Gastrocnemius medialis (tissue), 4 donors: ENCODE data around the gene POU2F2.

Experiments used
- CTCF ChIP-seq, 5 experiments: fragments of 450-650 bp in 3 of 5; fragments of 200-600 bp in 2 of 5; sonication (generic) in 2 of 5; IDR thresholded peaks in 4 of 5; conservative IDR thresholded peaks in 1 of 5; 1 replicate in 4 of 5; 2 replicates in 1 of 5; pipeline ENCODE4 v1.5.1; 2016 to 2019; ENCODE audit warnings: antibody characterized with exemption in 5 of 5, mild to moderate bottlenecking in 3 of 5, moderate library complexity in 3 of 5
- POLR2A ChIP-seq, 2 donors: fragments of 450-650 bp; IDR thresholded peaks; one replicate each; pipeline ENCODE4 v1.6.1; 2017; ENCODE audit warnings: antibody characterized with exemption in 2 of 2, mild to moderate bottlenecking in 2 of 2, moderate library complexity in 2 of 2

- TF ChIP-seq POLR2A (IDR thresholded peaks at IDR 0.05) (no peak), CTCF (IDR thresholded peaks at IDR 0.05 in 4 of 5, conservative IDR thresholded peaks at IDR 0.05 in 1 of 5) (no peak)
Observed at GRCh38 chr19:42129399-42130253, 2.6 kb downstream of the POU2F2 start.
